HG03442 (cell line): ENCODE data around the gene LTN1.
A peak's percentile ranks its signal among the peaks of the same experiment; 100 is the strongest.
"Not testable (repeated sequence)": the region's sequence is repeated elsewhere in the genome, so short reads cannot be mapped to it uniquely, and the experiment has no call there.

ENCODE experiments used
- ATAC-seq: cut with Tn5 transposase; IDR thresholded peaks from one replicate; pipeline ENCODE4 v1.9.1; 2021; ENCODE audit warnings: mild to moderate bottlenecking, moderate library complexity; ENCODE audit not compliant: unreplicated experiment

Gene LTN1

DNA sequence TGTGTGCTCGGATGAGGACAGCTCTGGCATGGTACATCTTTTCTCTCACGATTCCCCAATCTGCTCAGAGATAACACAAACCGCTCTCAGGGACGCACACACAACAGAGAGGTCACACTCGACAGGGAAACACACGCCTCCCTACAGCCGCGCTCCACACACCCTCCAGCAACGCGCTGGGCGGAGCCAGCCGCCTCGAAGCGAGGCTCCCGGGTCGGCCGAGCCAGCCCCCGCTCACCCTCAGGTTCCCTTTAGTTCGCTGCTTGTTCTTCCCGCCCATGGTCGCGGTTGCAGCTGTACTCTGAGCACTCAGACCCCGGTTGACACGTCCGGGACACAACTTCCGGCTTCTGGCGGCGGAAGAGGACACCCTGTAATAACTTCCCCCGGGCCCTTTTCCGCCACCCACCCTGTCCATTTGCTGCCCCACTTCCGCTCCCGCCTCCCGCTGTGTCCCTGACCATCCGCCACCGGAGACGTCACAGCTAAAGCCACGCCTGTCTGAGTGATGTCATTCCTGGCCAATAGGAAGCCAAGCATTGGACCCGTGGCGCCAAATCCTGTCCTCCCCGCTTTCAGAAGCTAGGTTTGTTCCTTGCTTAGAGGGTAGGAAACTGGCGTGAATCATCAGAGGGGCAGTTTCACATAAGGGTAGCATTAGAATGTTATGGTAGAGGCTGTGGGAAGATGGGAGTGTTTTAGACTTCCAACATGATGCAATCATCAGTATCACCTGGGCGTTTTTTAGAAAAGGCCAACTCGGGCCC, at the start of gene LTN1:
LTN1 (minus strand) TSS at position 352 of the 767 bp plus-strand sequence; CDS start at position 280, 72 bp downstream.
- ATAC-seq, result peak; percentile 96

DNA sequence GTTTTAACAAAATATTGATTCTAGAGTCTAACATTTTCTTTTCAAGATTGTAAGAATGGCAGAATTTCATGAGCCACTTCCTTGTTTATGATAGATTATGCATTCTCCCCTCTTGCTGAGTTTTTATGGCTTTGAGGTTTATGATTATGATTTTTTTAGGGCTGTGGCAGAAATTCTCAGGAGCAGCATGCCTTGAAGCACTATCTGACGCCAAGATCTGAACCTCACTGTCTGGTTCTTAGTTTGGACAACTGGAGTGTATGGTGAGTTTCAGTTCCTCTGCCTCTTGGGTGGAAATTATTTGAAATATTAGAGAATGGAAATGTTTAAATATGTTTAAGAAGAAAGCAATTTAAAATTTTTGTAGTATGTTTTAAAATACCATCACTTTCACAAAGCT, 42.0 kb upstream of the LTN1 start:
- no peak for ATAC-seq

DNA sequence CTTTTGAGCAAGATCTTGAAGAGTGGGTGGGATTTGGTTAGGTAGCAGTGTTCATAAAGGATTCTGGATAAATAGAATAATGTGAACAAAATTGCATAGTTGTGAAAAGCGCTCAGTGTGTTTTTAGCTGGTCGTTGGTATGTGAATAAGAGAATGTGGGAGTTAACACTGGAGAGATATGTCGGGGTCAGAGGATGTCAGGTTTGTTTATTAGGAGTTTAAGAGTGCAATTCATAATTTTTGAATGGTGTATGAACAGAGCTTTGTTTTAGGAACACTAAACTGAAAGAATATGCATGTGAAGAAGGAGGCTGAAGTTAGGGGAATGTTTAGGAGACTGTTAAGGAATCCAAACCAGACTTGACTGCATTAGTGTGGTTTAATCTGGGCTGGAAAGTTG, 41.2 kb upstream of the LTN1 start:
- ATAC-seq, result no peak

DNA sequence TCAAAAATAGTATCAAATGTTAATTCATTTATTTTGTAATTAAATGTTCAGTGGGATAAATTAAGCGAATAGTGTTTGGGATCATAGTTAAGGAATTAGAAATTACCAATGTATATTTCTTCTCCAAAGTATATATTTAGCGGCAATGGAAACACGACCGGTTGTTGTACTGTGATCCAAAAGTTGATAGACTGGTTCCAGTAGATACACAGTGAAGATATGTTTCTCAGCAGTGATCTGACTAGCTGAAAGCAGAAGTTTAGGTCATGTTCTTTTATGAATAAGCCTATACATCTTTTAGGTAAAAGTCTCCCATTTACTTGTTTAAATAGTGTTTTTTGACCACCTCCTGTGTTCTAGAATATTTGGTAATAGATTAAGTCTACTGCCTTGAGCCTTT, 40.6 kb upstream of the LTN1 start:
- ATAC-seq, result no peak

- no peak for ATAC-seq
Observed at GRCh38 chr21:29030909-29031308, 38.2 kb upstream of the LTN1 start.

DNA sequence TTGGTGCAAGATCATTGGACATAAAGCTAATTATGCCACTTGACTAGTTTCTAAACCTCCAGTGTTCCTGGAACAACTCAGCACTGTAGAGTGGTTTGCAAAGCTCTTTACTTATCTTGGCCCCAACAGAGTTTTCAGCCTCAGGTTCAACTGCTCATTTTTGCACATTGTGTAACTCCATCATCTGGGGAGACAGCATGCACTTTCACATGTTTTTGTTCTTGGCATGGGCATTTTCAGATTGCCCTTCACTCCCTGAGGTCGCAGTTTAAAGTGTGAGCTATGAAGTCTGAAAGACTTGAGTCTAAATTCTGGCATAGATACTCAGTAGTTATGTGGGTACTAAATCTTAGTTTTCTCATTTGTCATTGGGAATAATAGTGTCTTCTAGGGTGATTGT, 36.8 kb upstream of the LTN1 start:
- no peak for ATAC-seq

- ATAC-seq, result no peak
Observed at GRCh38 chr21:29025328-29025713, 32.6 kb upstream of the LTN1 start.

GRCh38 chr21:29024474-29025327, 32.0 kb upstream of the LTN1 start, which contains the start of gene USP16:
USP16 (plus strand) TSS chr21:29024668; CDS start chr21:29027914, 3,246 bp downstream.
- peak; percentile 97 for ATAC-seq

GRCh38 chr21:29022166-29022565, 29.5 kb upstream of the LTN1 start:
- no peak for ATAC-seq

DNA sequence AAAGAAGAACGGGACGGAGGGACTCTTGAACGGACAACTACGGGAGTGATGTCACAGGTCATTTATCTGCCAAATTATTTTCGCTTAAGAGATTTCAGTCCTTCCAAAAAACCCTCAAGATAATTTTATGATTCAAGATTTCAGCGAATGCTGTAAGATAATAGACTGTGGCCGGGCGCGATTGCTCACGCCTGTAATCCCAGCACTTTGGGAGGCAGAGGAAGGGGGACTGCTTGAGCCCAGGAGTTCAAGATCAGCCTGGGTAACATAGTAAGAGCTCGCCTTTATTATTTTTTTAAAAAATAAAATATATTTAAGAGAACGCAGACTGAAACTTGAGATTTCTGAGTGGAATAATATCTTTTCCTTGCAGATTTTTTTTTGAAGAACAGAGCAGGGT, 25.9 kb upstream of the LTN1 start:
- peak; percentile 7 for ATAC-seq

DNA sequence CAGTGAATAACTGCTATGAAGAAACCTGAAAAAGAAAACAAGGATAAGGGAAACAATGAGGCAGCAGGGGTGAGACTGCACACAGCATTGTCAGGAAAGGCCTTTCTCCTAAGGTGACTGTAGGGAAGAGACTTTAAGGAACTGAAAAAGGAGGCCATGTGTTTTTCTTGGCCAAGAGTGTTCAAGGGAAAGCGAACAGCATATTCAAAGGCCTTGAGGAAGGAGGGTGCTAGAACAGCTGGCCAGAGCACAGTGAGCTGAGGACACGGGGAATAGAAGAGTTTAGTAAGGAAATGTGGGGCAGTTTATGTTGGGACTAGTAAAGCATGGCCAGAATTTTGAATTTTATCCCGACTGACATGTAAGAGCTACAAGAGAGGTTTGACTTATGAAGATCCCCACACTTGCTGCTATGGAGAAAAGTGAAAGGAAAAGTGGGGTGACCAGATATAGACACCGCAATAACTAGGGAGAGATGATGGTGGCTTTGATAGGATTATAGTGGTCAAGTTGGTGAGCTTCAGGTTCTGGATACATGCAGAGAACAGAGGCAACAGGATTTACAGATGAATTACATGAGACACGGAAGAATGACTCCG, 25.1 kb upstream of the LTN1 start:
- peak; percentile 30 for ATAC-seq

GRCh38 chr21:29011236-29011635, 18.6 kb upstream of the LTN1 start:
- ATAC-seq, result not testable (repeated sequence)

GRCh38 chr21:29008367-29008766, 15.7 kb upstream of the LTN1 start:
- ATAC-seq, result no peak

- ATAC-seq, result no peak
Observed at GRCh38 chr21:29007810-29008209, 15.1 kb upstream of the LTN1 start.

DNA sequence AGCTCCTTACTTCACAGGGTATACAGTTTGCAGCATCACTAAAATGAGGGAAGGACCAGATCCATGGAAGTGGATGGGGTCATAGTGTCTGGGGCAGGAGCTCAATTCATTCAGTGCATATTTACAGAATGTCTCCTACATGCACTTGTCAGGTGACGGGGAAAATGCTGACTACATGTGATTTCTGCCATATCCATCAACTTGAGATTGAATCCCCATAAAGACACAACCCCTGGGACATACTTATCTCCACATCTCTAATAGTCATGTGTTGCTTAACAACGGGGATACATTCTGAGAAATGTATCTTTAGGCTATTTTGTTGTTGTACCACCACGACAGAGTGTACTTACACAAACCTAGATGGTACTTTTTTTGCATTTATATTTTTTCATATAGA, 14.5 kb upstream of the LTN1 start:
- ATAC-seq, result no peak

DNA sequence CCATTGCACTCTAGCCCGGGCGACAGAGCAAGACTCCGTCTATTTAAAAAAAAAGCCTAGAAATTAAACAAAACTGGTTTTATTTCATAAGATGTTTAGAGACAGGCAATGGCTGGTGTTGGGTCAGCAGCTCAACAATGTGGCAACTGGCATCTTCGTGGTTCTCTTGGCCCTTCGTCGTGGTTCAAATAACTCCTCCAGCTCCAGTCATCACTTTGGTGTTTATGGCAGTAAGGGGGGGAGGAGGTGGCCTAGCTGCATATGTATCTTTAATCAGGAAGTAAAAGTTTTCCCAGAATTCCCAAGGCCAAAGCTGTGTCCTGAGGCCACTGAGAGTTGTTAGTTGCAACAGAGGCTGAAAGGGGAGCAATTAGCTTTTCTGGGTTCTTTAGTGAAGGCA, 13.0 kb upstream of the LTN1 start:
- ATAC-seq, result no peak

- ATAC-seq, result peak; percentile 99
Observed at GRCh38 chr21:29002442-29003144, 9.9 kb upstream of the LTN1 start.

DNA sequence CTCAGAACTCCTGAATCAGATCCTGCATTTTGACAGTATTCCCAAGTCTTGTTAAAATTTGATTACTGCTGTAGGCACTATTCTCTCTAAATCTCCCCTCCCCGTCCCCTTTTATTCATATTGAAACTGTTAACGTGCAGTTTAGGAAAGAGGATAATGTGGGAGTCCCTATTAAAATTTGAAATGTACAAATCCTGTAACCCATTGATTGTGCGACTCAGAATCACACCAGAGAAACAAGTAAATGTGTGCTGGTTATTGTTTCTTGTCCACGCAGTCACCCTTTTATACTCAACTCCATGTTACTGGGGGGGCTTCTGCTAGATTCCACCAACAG, 584 bp upstream of the LTN1 start:
- ATAC-seq, result no peak

- ATAC-seq, result peak; percentile 0
Observed at GRCh38 chr21:28991861-28992525, 684 bp downstream of the LTN1 start.

DNA sequence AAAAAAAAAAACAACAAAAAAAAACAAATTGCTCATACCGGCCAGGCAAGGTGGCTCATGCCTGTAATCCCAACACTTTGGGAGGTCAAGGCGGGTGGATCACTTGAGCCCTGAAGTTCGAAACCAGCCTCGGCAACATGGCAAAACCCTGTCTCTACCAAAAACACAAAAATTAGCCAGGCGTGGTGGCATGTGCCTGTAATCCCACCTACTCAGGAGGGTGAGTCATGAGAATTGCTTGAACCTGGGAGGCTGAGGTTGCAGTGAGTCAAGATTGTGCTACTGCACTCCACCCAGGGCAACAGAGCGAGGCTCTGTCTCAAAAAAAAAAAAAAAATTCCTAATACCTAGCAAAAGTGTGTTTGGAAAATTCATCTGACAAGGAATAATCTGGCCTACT, 4.5 kb downstream of the LTN1 start:
- not testable (repeated sequence) for ATAC-seq

GRCh38 chr21:28986677-28987076, 6.0 kb downstream of the LTN1 start:
- no peak for ATAC-seq
